Stimulated activated CD8-positive, alpha-beta memory T cell treated with anti-CD3 and anti-CD28 coated beads, Interleukin-12 subunit alpha, Interleukin-12 subunit beta, amount 100 ng/mL, for 24 hours (primary cell): ENCODE data around the gene INPP5F.
"Not testable (repeated sequence)": the region's sequence is repeated elsewhere in the genome, so short reads cannot be mapped to it uniquely, and the experiment has no call there.

ENCODE experiments used
- DNase-seq: peaks from one replicate; pipeline ENCODE4 v3.0.0-alpha.2; 2020; ENCODE audit errors: extremely low read depth

The INPP5F gene

DNA sequence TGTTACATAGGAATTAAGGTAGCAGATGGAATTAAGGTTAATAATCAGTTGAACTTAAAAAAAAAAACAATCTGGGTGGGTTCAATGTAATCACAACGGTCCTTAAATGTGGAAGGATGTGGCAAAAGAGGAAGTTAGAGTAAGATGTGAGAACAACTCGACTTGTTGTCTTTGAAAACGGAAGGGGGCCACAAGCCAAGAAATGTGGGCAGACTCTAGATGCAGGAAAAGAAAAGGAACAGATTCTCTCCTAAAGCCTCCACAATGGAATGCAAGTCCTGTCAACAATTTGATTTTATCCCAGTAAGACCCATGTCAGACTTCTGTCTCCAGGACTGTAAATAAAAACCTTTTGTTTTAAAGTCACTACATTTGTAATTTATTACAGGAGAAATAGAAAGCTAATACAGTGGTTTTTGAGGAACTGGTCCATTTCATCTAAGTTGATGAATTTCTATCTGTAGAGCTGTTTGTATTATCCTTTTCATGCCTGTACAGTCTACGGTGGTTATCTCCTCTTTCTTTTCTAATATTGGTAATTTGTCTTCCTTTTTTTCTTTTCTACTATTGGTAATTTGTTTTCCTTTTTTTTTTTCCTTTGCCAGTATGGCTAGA is 138.2 kb downstream of the INPP5F start:
- no peak for DNase-seq

DNA sequence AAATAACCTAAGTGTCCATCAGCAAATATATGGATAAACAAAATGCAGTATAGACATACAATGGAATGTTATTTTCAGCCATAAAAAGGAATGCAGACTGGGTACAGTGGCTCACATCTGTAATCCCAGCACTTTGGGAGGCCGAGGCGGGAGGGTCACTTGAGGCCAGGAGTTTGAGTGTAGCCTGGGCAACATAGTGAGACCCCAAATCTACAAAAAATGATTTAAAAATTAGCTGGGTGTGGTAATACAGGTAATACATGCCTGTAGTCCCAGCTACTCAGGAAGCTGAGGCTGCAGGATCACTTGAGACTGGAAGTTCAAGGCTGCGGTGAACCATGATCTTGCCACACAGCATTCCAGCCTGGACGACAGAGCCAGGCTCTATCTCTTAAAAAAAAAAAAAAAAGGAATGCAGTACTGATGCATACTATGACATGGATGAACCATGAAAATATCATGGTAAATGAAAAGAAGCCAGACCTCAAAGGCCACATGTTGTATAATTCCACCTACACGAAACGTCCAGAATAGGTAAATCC is 139.9 kb downstream of the INPP5F start:
- no peak for DNase-seq

DNA sequence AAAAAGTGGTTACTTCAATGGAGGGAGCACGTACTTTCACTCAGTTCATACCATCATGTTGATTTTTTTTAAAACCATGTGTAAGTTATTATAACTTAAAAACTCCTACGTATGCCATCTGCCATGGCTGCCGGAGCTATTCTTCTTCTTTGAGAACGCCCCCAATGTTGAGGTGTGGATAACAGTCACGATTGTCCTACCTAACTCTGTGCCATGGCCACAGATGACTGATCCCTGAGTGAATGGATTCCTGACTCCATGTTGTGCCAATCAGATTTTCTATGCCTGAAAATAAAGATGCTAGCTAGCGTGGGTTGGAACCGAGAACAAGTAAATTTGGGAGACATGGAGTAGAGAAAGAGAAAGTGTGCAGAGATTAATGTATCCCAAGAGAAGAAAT is 141.5 kb downstream of the INPP5F start:
- no peak for DNase-seq

- DNase-seq, result not testable (repeated sequence)
These were observed 143.5 kb downstream of the INPP5F start for GRCh38 chr10:119869398-119869797.

GRCh38 chr10:119871881-119872609 is 146.2 kb downstream of the INPP5F start:
- no peak for DNase-seq

DNA sequence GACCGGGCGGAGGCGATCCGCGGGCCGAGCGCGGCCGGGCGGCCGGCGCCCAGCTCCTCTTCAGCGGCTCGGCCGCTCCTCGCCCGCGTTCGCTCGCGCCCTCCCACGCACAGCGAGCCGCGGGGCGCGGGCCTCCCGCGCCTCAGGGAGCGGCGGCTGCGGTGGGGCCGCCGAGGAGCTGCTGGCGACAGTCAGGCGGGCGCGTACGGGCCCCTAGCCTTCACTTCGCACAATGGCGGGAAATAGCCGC is 146.7 kb downstream of the INPP5F start, which contains the start of gene MCMBP:
TSS of gene MCMBP (minus strand) at position 234 of the 250 bp plus-strand sequence. CDS start 259 bp downstream, outside the sequence.
- no peak for DNase-seq

GRCh38 chr10:119872860-119873681 is 147.2 kb downstream of the INPP5F start:
- DNase-seq, result peak; percentile 72

GRCh38 chr10:119878524-119878923 is 152.7 kb downstream of the INPP5F start:
- no peak for DNase-seq
